Measurements from ENCODE around the gene TEX52. TPM values are rescaled to one million over a fixed set of nuclear protein-coding genes. Genes with fewer than 3 reads are reported as not detected.

The TEX52 gene
- not detected for total RNA-seq
- long read RNA-seq = 0 reads

GRCh38 chr12:2857021-2857431 is at the start of gene TEX52:
Gene TEX52 (minus strand): TSS chr12:2857039. CDS start chr12:2857026, 13 bp downstream.
- ATAC-seq = no peak
- no peak for DNase-seq
- intact Hi-C loops (cut with DNase I) = loop anchor here in 1 of 2 donors (10.0 kb wide), 1 partner anchor 178 kb away; no protein-coding TSS in a partner anchor

GRCh38 chr12:2904260-2904659 is 47.4 kb upstream of the TEX52 start:
- intact Hi-C loops (cut with DNase I) = no loop called here
- DNase-seq (no peak), ATAC-seq (no peak)

GRCh38 chr12:2902272-2902880 is 45.5 kb upstream of the TEX52 start:
- DNase-seq = peak; percentile 54
- peak; percentile 92 to 96 for ATAC-seq
- intact Hi-C loops (cut with DNase I) = no loop called here

- intact Hi-C loops (cut with DNase I) = no loop called here
- ATAC-seq = no peak
- no peak for DNase-seq
Measured at GRCh38 chr12:2900642-2901041, 43.8 kb upstream of the TEX52 start.

GRCh38 chr12:2897418-2897817 is 40.6 kb upstream of the TEX52 start:
- DNase-seq (no peak), ATAC-seq (no peak)
- intact Hi-C loops (cut with DNase I) = no loop called here

GRCh38 chr12:2895511-2895910 is 38.7 kb upstream of the TEX52 start:
- DNase-seq (no peak), ATAC-seq (no peak)
- intact Hi-C loops (cut with DNase I) = no loop called here

GRCh38 chr12:2895051-2895451 is 38.2 kb upstream of the TEX52 start:
- no peak for ATAC-seq

GRCh38 chr12:2893007-2893406 is 36.2 kb upstream of the TEX52 start:
- ATAC-seq (no peak), DNase-seq (no peak)
- intact Hi-C loops (cut with DNase I) = no loop called here

More at GRCh38 chr12:2895051-2895451, 38.2 kb upstream of the TEX52 start:
- intact Hi-C loops (cut with DNase I) = no loop called here
- DNase-seq = no peak

GRCh38 chr12:2892246-2892645 is 35.4 kb upstream of the TEX52 start:
- no peak for ATAC-seq
- intact Hi-C loops (cut with DNase I) = no loop called here

GRCh38 chr12:2891240-2892053 is 34.6 kb upstream of the TEX52 start:
- intact Hi-C loops (cut with DNase I) = no loop called here
- peak; percentile 46 to 63 for ATAC-seq
- DNase-seq = peak; percentile 66

More at GRCh38 chr12:2892246-2892645, 35.4 kb upstream of the TEX52 start:
- DNase-seq = no peak

GRCh38 chr12:2890388-2891239 is 33.8 kb upstream of the TEX52 start, which contains the start of gene TULP3:
Gene TULP3 (plus strand): TSS chr12:2890891. CDS start chr12:2890948, 57 bp downstream.
- peak; percentile 98 to 99 for ATAC-seq
- intact Hi-C loops (cut with DNase I) = no loop called here
- peak; percentile 99 for DNase-seq

- ATAC-seq (no peak), DNase-seq (no peak)
- intact Hi-C loops (cut with DNase I) = no loop called here
Measured at GRCh38 chr12:2890001-2890387, 33.2 kb upstream of the TEX52 start.

- ATAC-seq (no peak), DNase-seq (no peak)
- intact Hi-C loops (cut with DNase I) = loop anchor here in 1 of 2 donors (5.0 kb wide), 2 partner anchors 55 to 150 kb away; no protein-coding TSS in a partner anchor
Measured at GRCh38 chr12:2886768-2887450, 30.1 kb upstream of the TEX52 start.

- intact Hi-C loops (cut with DNase I) = loop anchor here (2.0 to 5.0 kb wide), 4 partner anchors 57 to 152 kb away; no protein-coding TSS in a partner anchor
- ATAC-seq (no peak), DNase-seq (no peak)
Measured at GRCh38 chr12:2884810-2885209, 28.0 kb upstream of the TEX52 start.

- intact Hi-C loops (cut with DNase I) = no loop called here
- no peak for DNase-seq
- no peak for ATAC-seq
Measured at GRCh38 chr12:2879853-2880252, 23.0 kb upstream of the TEX52 start.

- intact Hi-C loops (cut with DNase I) = no loop called here
- ATAC-seq (peak in 1 of 2 donors; percentile 3), DNase-seq (no peak)
Measured at GRCh38 chr12:2877953-2878732, 21.3 kb upstream of the TEX52 start.

GRCh38 chr12:2877047-2877952 is 20.5 kb upstream of the TEX52 start, which contains the start of the genes FOXM1 and RHNO1:
Gene FOXM1 (minus strand): TSS chr12:2877174. CDS start chr12:2874478, 2,696 bp downstream.
Gene RHNO1 (plus strand): TSS chr12:2877223. CDS start chr12:2885367, 8,144 bp downstream.
- intact Hi-C loops (cut with DNase I) = no loop called here
- peak; percentile 92 for DNase-seq
- peak; percentile 97 to 98 for ATAC-seq
